Osteoblast (primary cell): ENCODE measurements around the gene LIPC. TPM values are rescaled to one million over a fixed set of nuclear protein-coding genes. Genes with fewer than 3 reads are reported as not detected.

ENCODE experiments used
- DNase-seq: peaks from one replicate; pipeline ENCODE4 v3.0.0; 2011; ENCODE audit warnings: low spot score, mixed read lengths; ENCODE audit not compliant: insufficient read length; ENCODE audit errors: missing footprints
- H2AFZ ChIP-seq: 2 replicates; pipeline ENCODE4 v1.6.0; 2011; ENCODE audit warnings: mild to moderate bottlenecking, low read length
- H3K27ac ChIP-seq: 2 replicates; pipeline ENCODE4 v1.5.1; 2011; ENCODE audit warnings: mild to moderate bottlenecking, low read depth, low read length, moderate library complexity
- H3K27me3 ChIP-seq: 2 replicates; pipeline ENCODE4 v1.6.0; 2012; ENCODE audit warnings: mild to moderate bottlenecking, control low read depth, inconsistent platforms, low read length, moderate library complexity; ENCODE audit not compliant: insufficient read depth
- H3K36me3 ChIP-seq: 2 replicates; pipeline ENCODE4 v1.5.1; 2011; ENCODE audit warnings: mild to moderate bottlenecking, low read length, control low read depth, moderate library complexity; ENCODE audit not compliant: insufficient read depth
- H3K4me1 ChIP-seq: 2 replicates; pipeline ENCODE4 v1.5.1; 2011; ENCODE audit warnings: mild to moderate bottlenecking, low read length, control low read depth, moderate library complexity; ENCODE audit not compliant: insufficient read depth
- H3K4me2 ChIP-seq: 2 replicates; pipeline ENCODE4 v1.6.0; 2011; ENCODE audit warnings: mild to moderate bottlenecking, low read length; ENCODE audit not compliant: insufficient read depth
- H3K4me3 ChIP-seq: fragments of 200-600 bp; sonication (generic); 3 replicates; pipeline ENCODE4 v1.5.1; 2012; ENCODE audit warnings: mild to moderate bottlenecking, low read length, inconsistent platforms; ENCODE audit not compliant: insufficient read depth
- H3K79me2 ChIP-seq: 2 replicates; pipeline ENCODE4 v1.6.0; 2012; ENCODE audit warnings: mild to moderate bottlenecking, low read length, control low read depth, inconsistent platforms; ENCODE audit not compliant: insufficient read depth
- H3K9me3 ChIP-seq: 2 replicates; pipeline ENCODE4 v1.5.1; 2011; ENCODE audit warnings: low read depth, low read length, control low read depth
- H4K20me1 ChIP-seq: 2 replicates; pipeline ENCODE4 v1.6.0; 2012; ENCODE audit warnings: mild to moderate bottlenecking, low read length, control low read depth; ENCODE audit not compliant: insufficient read depth
- CTCF ChIP-seq: IDR thresholded peaks from 2 replicates; pipeline ENCODE4 v1.5.1; 2011; ENCODE audit warnings: mild to moderate bottlenecking, low read depth, low read length, moderate library complexity; ENCODE audit errors: extremely low read depth
- total RNA-seq: library from RNA; depleted of rRNA; stranded (reverse); fragments of >200 nt; gene quantifications from 2 replicates; pipeline ENCODE4 v1.2.3, GENCODE V29; 2012

LIPC gene
- total RNA-seq, 1 donor = 1.1 TPM

- no peak overlapping the region for H3K4me2 ChIP-seq
- no peaks in the 10 kb centered on the region for H4K20me1 ChIP-seq
- H3K4me1 ChIP-seq = peaks cover under 1% of the 10 kb centered on the region
- H3K36me3 ChIP-seq = no peaks in the 10 kb centered on the region
- no peak overlapping the region for H3K4me3 ChIP-seq
- no peak overlapping the region for H3K27ac ChIP-seq
- no peak for DNase-seq
- no peaks in the 10 kb centered on the region for H3K27me3 ChIP-seq
- H3K9me3 ChIP-seq = no peaks in the 10 kb centered on the region
- no peak overlapping the region for H2AFZ ChIP-seq
- no peak for TF ChIP-seq CTCF
- H3K79me2 ChIP-seq = no peaks in the 10 kb centered on the region
These were observed 31.3 kb downstream of the LIPC start for GRCh38 chr15:58462973-58463663.

- no peaks in the 10 kb centered on the region for H4K20me1 ChIP-seq
- no peaks in the 10 kb centered on the region for H3K9me3 ChIP-seq
- H3K27me3 ChIP-seq = no peaks in the 10 kb centered on the region
- H3K4me2 ChIP-seq = no peak overlapping the region
- H3K79me2 ChIP-seq = no peaks in the 10 kb centered on the region
- H3K4me1 ChIP-seq = no peaks in the 10 kb centered on the region
- no peak overlapping the region for H3K27ac ChIP-seq
- DNase-seq = no peak
- TF ChIP-seq CTCF = no peak
- H3K36me3 ChIP-seq = no peaks in the 10 kb centered on the region
- H2AFZ ChIP-seq = no peak overlapping the region
- H3K4me3 ChIP-seq = no peak overlapping the region
These were observed 32.2 kb downstream of the LIPC start for GRCh38 chr15:58463815-58464650.

GRCh38 chr15:58465070-58465469 lies 33.3 kb downstream of the LIPC start:
- no peaks in the 10 kb centered on the region for H3K27me3 ChIP-seq

More at GRCh38 chr15:58465070-58465469, 33.3 kb downstream of the LIPC start:
- H3K79me2 ChIP-seq = no peaks in the 10 kb centered on the region
- no peak for TF ChIP-seq CTCF
- no peak overlapping the region for H3K4me2 ChIP-seq
- no peak overlapping the region for H3K27ac ChIP-seq
- H3K36me3 ChIP-seq = no peaks in the 10 kb centered on the region
- peaks cover 9% of the 10 kb centered on the region for H3K4me1 ChIP-seq
- H2AFZ ChIP-seq = no peak overlapping the region
- DNase-seq = no peak
- no peaks in the 10 kb centered on the region for H3K9me3 ChIP-seq
- H3K4me3 ChIP-seq = no peak overlapping the region
- H4K20me1 ChIP-seq = no peaks in the 10 kb centered on the region
